K562 (cell line): ENCODE results near the gene FRMD4A. TPM values are rescaled to one million over a fixed set of nuclear protein-coding genes. Genes with fewer than 3 reads are reported as not detected.

Experiments
- ATAC-seq: fragments of 200-7000 bp; cut with Tn5 transposase; 3 replicates; pipeline ENCODE4 v1.9.1; 2020; ENCODE audit warnings: moderate library complexity
- BruUV-seq: library from RNA; stranded (reverse); fragments of 400-500 nt; replicated peaks from 2 replicates; lab custom pipeline; 2021; lab: Mats Ljungman, UMichigan
- CTCF ChIA-PET: fragments of 300-600 bp; formaldehyde crosslinking; extraction: SDS; loops from one replicate; lab custom pipeline; 2021; ENCODE audit warnings: low intra/inter-chr PET ratio; lab: Yijun Ruan, JAX
- POLR2A ChIA-PET: fragments of 300-600, 350-650 bp; sonication (Branson Sonifier 250); formaldehyde crosslinking; extraction: SDS; loops from one replicate; lab custom pipeline; 2021; ENCODE audit warnings: antibody characterized with exemption, inconsistent platforms; lab: Yijun Ruan, JAX
- DNase-seq, 4 experiments: peaks; one replicate each; pipeline versions ENCODE4 v3.0.0 to v3.0.0-alpha.2; 2011 to 2018; ENCODE audit warnings: low spot score in 3 of 4, mixed read lengths in 3 of 4; ENCODE audit errors: extremely low read depth in 1 of 4
- FAIRE-seq: peaks from 2 replicates; lab custom pipeline; 2011; peaks lifted over from hg19 to GRCh38; lab: Jason Lieb, UNC
- H2AFZ ChIP-seq: 2 replicates; pipeline ENCODE4 v1.6.0; 2011; ENCODE audit warnings: low read depth, low read length, control low read depth, inconsistent platforms
- H3K27ac ChIP-seq: fragments of 200-600 bp; 3 replicates; pipeline ENCODE4 v1.8.0; 2011; ENCODE audit warnings: low read depth, mild to moderate bottlenecking, control low read depth, inconsistent platforms, low read length, moderate library complexity, mixed read lengths; ENCODE audit errors: extremely low read depth
- H3K27me3 ChIP-seq, 2 experiments: fragments of 300-600 bp in 1 of 2; 2 replicates in 1 of 2; 3 replicates in 1 of 2; pipeline versions ENCODE4 v1.6.0 to v1.8.0; 2011; ENCODE audit warnings: inconsistent platforms in 2 of 2, low read length in 2 of 2, mild to moderate bottlenecking in 1 of 2, mixed read lengths in 1 of 2, moderate library complexity in 1 of 2; ENCODE audit not compliant: control insufficient read depth in 2 of 2, insufficient read depth in 2 of 2
- H3K36me3 ChIP-seq: fragments of 300-600 bp; 3 replicates; pipeline ENCODE4 v1.8.0; 2011; ENCODE audit warnings: mild to moderate bottlenecking, low read length, inconsistent platforms; ENCODE audit not compliant: control insufficient read depth, insufficient read depth
- H3K4me1 ChIP-seq, 2 experiments: fragments of 200-600 bp in 1 of 2; replicated peaks in 1 of 2; 2 replicates in 1 of 2; 3 replicates in 1 of 2; pipeline versions ENCODE4 v1.5.1 to v1.8.0; 2011; ENCODE audit warnings: inconsistent platforms in 2 of 2, low read length in 2 of 2, mild to moderate bottlenecking in 1 of 2, mixed read lengths in 1 of 2, moderate library complexity in 1 of 2; ENCODE audit not compliant: control insufficient read depth in 2 of 2, insufficient read depth in 2 of 2
- H3K4me2 ChIP-seq: 2 replicates; pipeline ENCODE4 v1.6.1; 2011; ENCODE audit warnings: low read length, control low read depth, inconsistent platforms, mixed read lengths; ENCODE audit not compliant: insufficient read depth
- H3K4me3 ChIP-seq: fragments of 200-600 bp; sonication (generic), shearing (Covaris generic); 2 replicates; pipeline ENCODE4 v1.5.1; 2016; ENCODE audit warnings: control low read depth, inconsistent platforms
- H3K79me2 ChIP-seq: fragments of 200-600 bp; 3 replicates; pipeline ENCODE4 v1.8.0; 2011; ENCODE audit warnings: low read length, inconsistent platforms; ENCODE audit not compliant: control insufficient read depth, insufficient read depth
- H3K9ac ChIP-seq, 2 experiments: 2 replicates each; pipeline versions ENCODE4 v1.6.0 to v1.6.1; 2011; ENCODE audit warnings: low read depth in 2 of 2, low read length in 2 of 2, control low read depth in 1 of 2, inconsistent platforms in 1 of 2, mild to moderate bottlenecking in 1 of 2, mixed read lengths in 1 of 2; ENCODE audit not compliant: insufficient read depth in 1 of 2
- H3K9me1 ChIP-seq: one replicate; pipeline ENCODE4 v1.6.0; 2011; ENCODE audit warnings: inconsistent platforms, mild to moderate bottlenecking, low read length, moderate library complexity; ENCODE audit not compliant: control insufficient read depth, insufficient read depth
- H3K9me3 ChIP-seq: replicated peaks from 2 replicates; pipeline ENCODE4 v1.5.1; 2011; ENCODE audit warnings: low read depth, low read length, inconsistent platforms; ENCODE audit not compliant: control insufficient read depth, insufficient read depth
- H4K20me1 ChIP-seq: replicated peaks from 2 replicates; pipeline ENCODE4 v1.6.1; 2011; ENCODE audit warnings: low read length, inconsistent platforms, mixed read lengths; ENCODE audit not compliant: control insufficient read depth, insufficient read depth
- CBFB ChIP-seq: sonication (generic); formaldehyde crosslinking; IDR thresholded peaks from 2 replicates; pipeline ENCODE4 v1.4.0; 2020; ENCODE audit warnings: mild to moderate bottlenecking, missing genetic modification reagents
- KLF13 ChIP-seq: fragments of 450-650 bp; IDR thresholded peaks from 2 replicates; pipeline ENCODE4 v1.6.1; 2016; ENCODE audit warnings: missing genetic modification characterization, low read depth, mild to moderate bottlenecking, missing compliant biosample characterization, moderate library complexity, borderline replicate concordance
- NFXL1 ChIP-seq: fragments of 450-650 bp; formaldehyde crosslinking; IDR thresholded peaks from 2 replicates; pipeline ENCODE4 v1.4.0; 2021; ENCODE audit warnings: mild to moderate bottlenecking
- PTRF ChIP-seq: fragments of 450-650 bp; IDR thresholded peaks from 2 replicates; pipeline ENCODE4 v1.6.1; 2016; ENCODE audit warnings: mild to moderate bottlenecking, missing genetic modification characterization, missing compliant biosample characterization
- ZBTB8A ChIP-seq: fragments of 450-650 bp; IDR thresholded peaks from 2 replicates; pipeline ENCODE4 v1.6.1; 2018; ENCODE audit warnings: mild to moderate bottlenecking, moderate library complexity; ENCODE audit not compliant: partially characterized antibody
- ZKSCAN3 ChIP-seq: fragments of 250-450 bp; sonication (Bioruptor Pico); IDR thresholded peaks from 2 replicates; pipeline ENCODE4 v1.4.0; 2020
- ZKSCAN8 ChIP-seq: fragments of 200-800 bp; sonication (Bioruptor generic); IDR thresholded peaks from 2 replicates; pipeline ENCODE4 v1.6.1; 2016; ENCODE audit warnings: missing genetic modification characterization, missing compliant biosample characterization
- ZNF830 ChIP-seq: fragments of 250-450 bp; sonication (Bioruptor Pico); IDR thresholded peaks from 2 replicates; pipeline ENCODE4 v1.5.0; 2021; ENCODE audit warnings: mild to moderate bottlenecking
- WGBS: fragments of 100-300 bp; shearing (Covaris generic); methylation state at CpG from one replicate; pipeline ENCODE4 v1.1.6; 2016; ENCODE audit warnings: low coverage, mixed read lengths; ENCODE audit not compliant: insufficient coverage; ENCODE audit errors: missing lambda C conversion rate; 5-methylcytosine and 5-hydroxymethylcytosine counted together
- in situ Hi-C: fragments of 300-500 bp; cut with MboI; formaldehyde crosslinking; loops from 4 replicates; pipeline ENCODE4 v1.15.0; 2018; ENCODE audit warnings: inconsistent platforms, mixed read lengths
- intact Hi-C: fragments of 100-400 bp; cut with micrococcal nuclease; formaldehyde crosslinking; loops from 2 replicates; pipeline ENCODE4 v1.14.2; 2022
- polyA plus RNA-seq, 8 experiments: library from polyadenylated mRNA; depleted of rRNA in 4 of 8; stranded (reverse) in 5 of 8; unstranded in 3 of 8; fragments of >200 nt; fragmentation: Nextera tagmentation in 2 of 8; fragmentation: Illumina TruSeq in 1 of 8; extraction: Ambion mirVana in 2 of 8; extraction: Trizol in 1 of 8; gene quantifications; 2 replicates each; pipeline versions ENCODE4 v1.2.1 to v1.2.3, GENCODE V29; 2011 to 2014; ENCODE audit warnings: inconsistent platforms in 1 of 8, missing spikeins in 1 of 8
- total RNA-seq, 7 experiments: library from RNA; depleted of rRNA in 6 of 7; stranded (reverse); fragments of >200 nt in 6 of 7; fragmentation: Illumina TruSeq in 2 of 7; extraction: Trizol in 2 of 7; gene quantifications; 2 replicates each; pipeline versions ENCODE4 v1.2.1 to v1.2.3, GENCODE V29; 2011 to 2021; ENCODE audit warnings: low replicate concordance in 1 of 7
- TF ChIP-seq, protein P1 (sequence below): fragments of 250-450 bp; sonication (Bioruptor Pico); IDR thresholded peaks from 2 replicates; pipeline ENCODE4 v1.5.0; 2020; ENCODE audit warnings: mild to moderate bottlenecking, borderline replicate concordance

Gene FRMD4A
- total and polyA plus RNA-seq, 9 of the 15 experiments (the other 6 are each of a cell fraction or from before 2014, with no cell fraction given): 0.80 to 5.2 (median 3.0) TPM

DNA sequence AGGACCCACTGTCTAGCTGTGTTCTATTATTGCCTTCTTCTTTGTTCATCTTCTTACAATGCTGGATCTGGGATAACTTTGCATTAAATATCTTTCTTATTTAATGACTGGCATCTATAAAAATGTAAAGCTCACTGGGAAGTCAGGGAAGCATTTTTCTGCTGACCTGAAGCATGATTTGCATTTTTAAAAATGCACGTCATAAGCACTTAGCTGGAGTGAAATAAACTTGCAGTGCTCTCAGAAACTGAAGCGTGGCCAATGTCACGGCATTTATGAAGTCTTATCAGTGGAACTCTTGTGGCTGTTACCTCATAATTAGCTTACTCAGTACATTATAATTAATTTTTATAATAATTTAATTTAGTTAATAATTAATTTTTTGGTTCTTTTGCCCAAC lies 59.1 kb downstream of the FRMD4A start:
- no peaks in the 10 kb centered on the region for H3K36me3 ChIP-seq
- in situ Hi-C loops (no loop called here), intact Hi-C loops (no loop called here)
- TF ChIP-seq NFXL1 (no peak), ZBTB8A (no peak), KLF13 (no peak), ZNF830 (CRISPR knock-in tag) (no peak), CBFB (CRISPR knock-in tag) (no peak), ZKSCAN3 (CRISPR knock-in tag) (no peak), ZKSCAN8 (CRISPR knock-in tag) (no peak), PTRF (tag) (no peak)
- TF ChIP-seq, protein P1, sequence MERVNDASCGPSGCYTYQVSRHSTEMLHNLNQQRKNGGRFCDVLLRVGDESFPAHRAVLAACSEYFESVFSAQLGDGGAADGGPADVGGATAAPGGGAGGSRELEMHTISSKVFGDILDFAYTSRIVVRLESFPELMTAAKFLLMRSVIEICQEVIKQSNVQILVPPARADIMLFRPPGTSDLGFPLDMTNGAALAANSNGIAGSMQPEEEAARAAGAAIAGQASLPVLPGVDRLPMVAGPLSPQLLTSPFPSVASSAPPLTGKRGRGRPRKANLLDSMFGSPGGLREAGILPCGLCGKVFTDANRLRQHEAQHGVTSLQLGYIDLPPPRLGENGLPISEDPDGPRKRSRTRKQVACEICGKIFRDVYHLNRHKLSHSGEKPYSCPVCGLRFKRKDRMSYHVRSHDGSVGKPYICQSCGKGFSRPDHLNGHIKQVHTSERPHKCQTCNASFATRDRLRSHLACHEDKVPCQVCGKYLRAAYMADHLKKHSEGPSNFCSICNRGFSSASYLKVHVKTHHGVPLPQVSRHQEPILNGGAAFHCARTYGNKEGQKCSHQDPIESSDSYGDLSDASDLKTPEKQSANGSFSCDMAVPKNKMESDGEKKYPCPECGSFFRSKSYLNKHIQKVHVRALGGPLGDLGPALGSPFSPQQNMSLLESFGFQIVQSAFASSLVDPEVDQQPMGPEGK (CRISPR knock-in tag): no peak
- H3K9me1 ChIP-seq: no peaks in the 10 kb centered on the region
- no peak overlapping the region for H3K27ac ChIP-seq
- H4K20me1 ChIP-seq: no peaks in the 10 kb centered on the region
- POLR2A ChIA-PET: interaction anchor here (0.7 kb wide), 1 partner anchor 64 kb away, joined by 3 read pairs; no protein-coding TSS in a partner anchor
- no peak overlapping the region for H2AFZ ChIP-seq
- no peak overlapping the region for H3K9ac ChIP-seq
- DNase-seq (no peak), ATAC-seq (no peak), FAIRE-seq (no peak)
- CTCF ChIA-PET: no interaction called here
- peaks cover 0 to 21% of the 10 kb centered on the region in 2 experiments; a peak in 3 of 5 replicates for H3K27me3 ChIP-seq
- no peaks in the 10 kb centered on the region for H3K4me1 ChIP-seq
- no peak overlapping the region for H3K4me3 ChIP-seq
- H3K79me2 ChIP-seq: no peaks in the 10 kb centered on the region
- no peaks in the 10 kb centered on the region for H3K9me3 ChIP-seq
- no peak overlapping the region for H3K4me2 ChIP-seq
- BruUV-seq: no TSS peak
- 2% methylated on average over 3 of the region's 3 CpGs for WGBS
